H7 (cell line): ENCODE results near the gene CMBL. TPM values are rescaled to one million over a fixed set of nuclear protein-coding genes. Genes with fewer than 3 reads are reported as not detected.
"Not testable (repeated sequence)": the region's sequence is repeated elsewhere in the genome, so short reads cannot be mapped to it uniquely, and the experiment has no call there.

ENCODE experiments used
- DNase-seq: peaks from one replicate; pipeline ENCODE4 v3.0.0; 2012
- H3K27me3 ChIP-seq: 2 replicates; pipeline ENCODE4 v1.6.0; 2011; ENCODE audit warnings: mild to moderate bottlenecking, low read length; ENCODE audit not compliant: control insufficient read depth, insufficient read depth
- H3K36me3 ChIP-seq: replicated peaks from 2 replicates; pipeline ENCODE4 v1.5.1; 2011; ENCODE audit warnings: low read length; ENCODE audit not compliant: control insufficient read depth, insufficient read depth
- H3K4me3 ChIP-seq: 2 replicates; pipeline ENCODE4 v1.5.1; 2011; ENCODE audit warnings: low read depth, mild to moderate bottlenecking, control low read depth, low read length, moderate library complexity; ENCODE audit not compliant: insufficient read depth
- total RNA-seq: library from RNA; depleted of rRNA; stranded (reverse); fragments of >200 nt; shearing (Covaris generic); gene quantifications from 2 replicates; pipeline ENCODE4 v1.2.3, GENCODE V29; 2014

The CMBL gene
- total RNA-seq, 1 experiment from 2014 or later: 5.3 TPM

DNA sequence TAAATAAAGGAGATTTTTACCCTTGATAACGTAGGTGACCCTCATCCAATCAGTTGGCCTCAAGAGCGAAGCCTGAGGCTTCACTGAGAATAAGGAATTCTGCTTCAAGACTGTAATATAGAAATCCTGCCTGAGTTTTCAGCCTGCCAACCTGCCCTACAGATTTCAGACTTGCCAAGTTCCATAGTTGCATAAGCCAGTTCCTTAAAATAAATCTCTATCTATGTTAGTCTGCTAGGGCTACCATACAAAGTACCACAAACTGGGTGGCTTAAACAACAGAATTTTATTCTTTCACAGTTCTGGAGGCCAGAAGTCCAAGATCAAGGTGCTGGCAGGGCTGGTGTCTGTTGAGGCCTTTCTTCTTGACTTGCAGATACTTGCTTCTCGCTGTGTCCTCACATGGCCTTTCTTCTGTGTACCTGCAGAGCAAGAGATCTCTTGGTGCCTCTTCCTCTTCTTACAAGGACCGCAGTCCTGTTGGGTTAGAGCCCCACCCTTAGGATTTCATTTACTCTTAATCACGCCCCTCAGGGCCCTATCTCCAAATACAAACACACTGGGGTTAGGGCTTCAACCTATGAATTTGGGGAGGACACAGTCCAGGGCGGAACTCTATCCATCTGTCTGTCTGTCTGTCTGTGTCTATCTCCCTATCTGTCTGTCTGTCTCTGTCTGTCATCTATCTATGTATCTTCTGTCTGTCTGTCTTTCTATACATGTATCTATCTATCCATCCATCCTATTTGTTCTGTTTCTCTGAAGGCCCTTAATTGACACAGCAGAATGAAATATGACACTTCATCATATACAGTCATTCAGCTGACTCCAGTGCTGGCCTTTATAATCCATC, 17.0 kb upstream of the CMBL start:
- no peak for DNase-seq
- no peak overlapping the region for H3K4me3 ChIP-seq

DNA sequence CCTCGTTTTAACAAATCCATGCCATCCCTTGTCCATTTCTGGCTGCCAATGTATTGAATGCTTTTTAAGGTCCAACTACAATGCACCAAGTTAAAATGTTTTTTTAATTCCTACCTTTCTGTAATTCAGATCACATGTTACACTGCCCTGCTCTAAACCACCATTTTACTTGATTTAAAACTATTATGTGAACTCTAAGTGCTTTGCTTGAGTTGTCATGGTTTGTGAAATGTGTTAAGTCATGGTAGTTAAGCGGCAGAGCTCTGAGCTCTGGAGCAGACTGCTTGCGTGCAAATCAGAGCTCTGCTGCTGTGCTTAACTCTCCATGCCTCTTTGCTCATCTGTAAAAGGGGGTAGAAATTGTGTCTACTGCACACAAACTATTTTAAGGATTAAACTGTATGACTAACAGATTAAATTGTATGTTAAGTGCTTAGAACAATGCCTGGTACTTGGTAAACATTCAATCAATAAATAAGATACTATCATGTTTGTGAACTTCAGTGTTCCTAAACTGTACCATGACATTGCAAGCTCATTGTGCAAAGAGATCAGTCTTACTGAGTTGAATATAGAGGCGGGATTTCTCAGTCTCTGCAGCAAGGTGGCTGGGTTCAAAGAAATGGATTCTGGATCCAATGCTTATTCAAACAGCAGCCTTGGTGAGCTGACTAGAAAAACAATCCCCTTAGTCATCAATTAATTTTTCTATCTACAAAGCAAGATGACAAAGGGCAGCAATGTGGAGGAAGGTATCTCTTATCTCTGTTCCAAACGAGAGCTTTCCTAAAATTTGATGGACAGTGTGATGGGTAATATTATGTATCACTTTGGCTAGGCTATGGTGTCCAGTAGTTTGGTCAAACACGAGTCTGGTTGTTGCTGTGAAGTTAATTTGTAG, 16.1 kb upstream of the CMBL start:
- H3K27me3 ChIP-seq: no peaks in the 10 kb centered on the region
- H3K36me3 ChIP-seq: no peaks in the 10 kb centered on the region
- DNase-seq: no peak
- H3K4me3 ChIP-seq: no peak overlapping the region

More for the DNA sequence above, 17.0 kb upstream of the CMBL start:
- Histone ChIP-seq H3K27me3 (no peaks in the 10 kb centered on the region), H3K36me3 (no peaks in the 10 kb centered on the region)

DNA sequence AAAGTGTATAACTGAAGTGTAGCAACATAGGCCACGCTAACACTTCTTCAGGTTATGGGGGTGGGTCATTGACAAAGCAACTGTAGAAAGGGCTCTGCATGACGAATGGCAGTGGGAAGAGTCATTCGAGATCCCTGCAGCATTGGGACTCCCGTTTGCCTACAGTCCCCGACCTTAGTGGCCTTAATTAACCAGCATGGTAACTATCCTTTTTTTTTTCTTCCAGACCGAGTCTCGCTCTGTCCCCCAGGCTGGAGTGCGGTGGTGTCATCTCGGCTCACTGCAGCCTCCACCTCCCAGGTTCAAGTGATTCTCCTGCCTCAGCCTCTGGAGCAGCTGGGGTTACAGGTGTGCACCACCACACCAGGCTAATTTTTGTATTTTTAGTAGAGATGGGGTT, 14.2 kb upstream of the CMBL start:
- Histone ChIP-seq H3K27me3 (no peaks in the 10 kb centered on the region), H3K4me3 (no peak overlapping the region), H3K36me3 (no peaks in the 10 kb centered on the region)
- DNase-seq: no peak

DNA sequence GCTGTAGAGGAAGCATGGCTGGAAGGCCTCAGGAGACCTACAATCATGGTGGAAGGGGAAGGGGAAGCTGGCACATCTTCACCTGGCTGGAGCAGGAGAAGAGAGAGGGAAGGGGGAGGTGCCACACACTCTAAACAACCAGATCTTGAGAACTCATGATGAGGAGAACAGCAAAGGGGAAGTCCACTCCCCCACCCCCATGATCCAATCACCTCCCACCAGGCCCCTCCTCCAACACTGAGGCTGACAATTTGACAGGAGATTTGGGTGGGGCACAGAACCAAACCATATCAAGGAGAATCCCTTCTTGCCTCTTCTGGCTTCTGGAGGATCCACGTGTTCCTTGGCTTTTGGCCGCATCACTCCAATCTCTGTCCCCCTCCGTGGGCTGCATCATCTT, 13.1 kb upstream of the CMBL start:
- no peaks in the 10 kb centered on the region for H3K27me3 ChIP-seq
- no peak overlapping the region for H3K4me3 ChIP-seq
- no peak for DNase-seq
- H3K36me3 ChIP-seq: no peaks in the 10 kb centered on the region

DNA sequence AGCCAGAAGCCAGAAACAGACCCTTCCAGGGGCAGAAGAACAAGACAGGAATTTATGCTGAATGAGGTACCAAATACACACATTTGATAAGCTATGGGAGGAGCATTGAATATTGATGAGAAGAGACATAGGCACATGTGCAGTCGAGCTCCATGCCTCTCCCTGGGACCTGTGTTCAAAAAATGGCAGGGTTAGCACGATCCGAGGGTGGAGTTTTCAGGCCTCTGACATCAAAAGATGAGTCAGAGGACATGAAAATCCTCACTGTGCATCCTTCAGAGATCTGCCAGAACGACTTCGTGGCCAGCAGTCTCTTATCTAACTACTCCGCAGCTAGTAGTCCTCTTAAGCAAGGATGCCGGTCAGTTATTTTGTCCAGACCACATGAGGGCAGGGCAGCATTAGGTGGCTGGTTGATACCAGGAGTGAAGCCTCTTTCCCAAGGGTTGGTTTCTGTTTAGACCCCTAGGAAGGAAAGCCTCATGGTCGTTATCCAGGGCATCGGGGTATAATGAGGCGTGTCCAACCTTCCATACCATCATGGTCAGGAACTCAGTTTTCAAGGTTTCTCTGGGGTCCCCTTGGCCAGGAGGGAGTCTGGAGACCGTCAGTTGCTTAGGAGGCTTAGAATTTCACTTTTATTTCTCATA, 11.6 kb upstream of the CMBL start:
- H3K36me3 ChIP-seq: no peaks in the 10 kb centered on the region
- no peaks in the 10 kb centered on the region for H3K27me3 ChIP-seq
- DNase-seq: no peak
- H3K4me3 ChIP-seq: no peak overlapping the region

DNA sequence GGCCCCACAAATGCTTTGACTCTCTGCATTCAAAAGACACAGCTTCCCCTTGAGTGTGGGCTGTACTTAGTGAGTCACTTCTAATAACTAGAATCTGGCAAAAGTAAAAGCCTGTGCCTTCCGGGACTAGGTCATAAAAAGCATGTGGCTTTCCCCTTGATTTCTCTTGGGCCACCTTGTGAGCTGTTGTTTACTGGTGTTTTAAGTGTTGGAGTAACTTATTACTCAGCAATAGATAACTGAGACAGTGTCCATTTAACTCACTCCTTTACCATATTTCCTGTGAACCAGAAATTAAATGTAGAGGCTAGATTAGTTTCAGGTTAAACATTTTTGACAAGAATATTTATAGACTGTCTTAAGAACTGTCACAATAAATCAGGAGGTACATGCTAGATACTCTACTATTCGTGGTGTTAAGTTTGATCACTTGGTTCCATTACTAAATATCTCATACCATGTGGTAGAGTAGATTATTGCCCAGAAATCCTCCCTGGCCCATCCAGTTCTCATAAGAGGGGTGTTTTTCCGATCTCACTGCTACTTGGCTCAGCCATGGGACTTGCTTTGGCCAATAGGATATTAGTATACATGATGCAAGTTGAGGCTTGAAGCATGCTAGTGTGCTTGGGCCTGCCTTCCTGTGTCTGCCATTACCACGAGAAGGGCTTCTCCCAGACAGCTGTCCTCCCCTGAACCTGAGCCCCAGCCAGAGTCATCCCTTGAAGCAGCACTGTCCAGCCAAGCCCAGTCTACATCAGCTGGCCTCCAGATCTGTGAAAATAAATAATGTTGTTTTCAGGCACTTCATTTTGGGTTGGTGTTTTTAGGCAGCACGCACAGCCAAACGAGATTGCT, 10.4 kb upstream of the CMBL start:
- H3K36me3 ChIP-seq: no peaks in the 10 kb centered on the region
- no peak for DNase-seq
- H3K27me3 ChIP-seq: no peaks in the 10 kb centered on the region
- H3K4me3 ChIP-seq: no peak overlapping the region

DNA sequence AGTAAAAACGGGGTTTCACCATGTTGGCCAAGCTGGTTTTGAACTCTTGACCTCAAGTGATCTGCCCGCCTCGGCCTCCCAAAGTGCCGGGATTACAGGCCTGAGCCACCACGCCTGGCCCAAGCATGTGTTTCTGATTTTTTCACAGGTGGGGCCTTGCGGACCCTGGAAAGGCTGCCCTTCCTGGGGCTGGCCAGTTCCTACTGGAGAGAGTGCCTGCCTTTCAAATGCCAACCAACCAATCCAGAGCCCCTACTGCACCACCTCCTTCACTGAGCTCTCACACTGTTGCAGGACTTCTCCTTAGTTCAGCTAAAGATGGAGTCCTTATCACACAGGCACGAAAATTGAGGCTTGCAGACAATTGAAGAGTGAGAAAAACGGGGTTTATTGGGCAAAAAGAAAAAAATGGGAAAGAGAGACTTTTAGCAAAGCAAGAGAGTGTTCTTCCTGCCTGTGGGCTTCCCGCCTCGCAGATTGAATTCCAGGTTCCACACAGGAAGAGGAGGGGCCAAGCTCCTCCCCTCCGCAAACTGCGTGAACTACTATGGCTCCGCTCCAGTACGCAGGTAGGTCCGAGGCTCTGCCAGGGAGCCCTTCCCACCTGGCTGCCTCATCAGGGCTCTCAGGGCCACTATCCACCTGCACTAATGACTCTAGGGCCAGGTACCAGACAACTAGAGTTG, 8.3 kb upstream of the CMBL start:
- DNase-seq: peak; percentile 42
- H3K4me3 ChIP-seq: no peak overlapping the region
- H3K36me3 ChIP-seq: no peaks in the 10 kb centered on the region
- no peaks in the 10 kb centered on the region for H3K27me3 ChIP-seq

DNA sequence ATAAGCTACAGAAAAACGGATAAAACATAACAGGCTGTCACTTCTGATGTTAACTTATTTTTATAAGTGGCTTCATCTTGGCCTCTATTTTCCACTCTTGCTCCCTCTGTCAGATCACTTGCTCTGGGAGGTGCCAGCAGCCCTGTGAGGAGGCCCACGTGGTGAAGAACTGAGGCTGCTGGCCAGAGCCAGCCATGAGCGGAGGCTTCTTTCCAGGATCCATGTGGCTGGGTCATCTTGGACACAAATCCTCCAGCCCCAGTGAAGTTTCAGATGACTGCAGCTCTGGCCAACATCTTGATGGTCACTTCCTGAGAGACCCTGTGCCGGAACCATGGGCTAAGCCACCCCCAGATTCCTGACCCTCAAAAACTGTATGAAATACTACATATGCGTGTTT, 7.5 kb upstream of the CMBL start:
- no peaks in the 10 kb centered on the region for H3K36me3 ChIP-seq
- H3K4me3 ChIP-seq: no peak overlapping the region
- DNase-seq: no peak
- H3K27me3 ChIP-seq: no peaks in the 10 kb centered on the region

DNA sequence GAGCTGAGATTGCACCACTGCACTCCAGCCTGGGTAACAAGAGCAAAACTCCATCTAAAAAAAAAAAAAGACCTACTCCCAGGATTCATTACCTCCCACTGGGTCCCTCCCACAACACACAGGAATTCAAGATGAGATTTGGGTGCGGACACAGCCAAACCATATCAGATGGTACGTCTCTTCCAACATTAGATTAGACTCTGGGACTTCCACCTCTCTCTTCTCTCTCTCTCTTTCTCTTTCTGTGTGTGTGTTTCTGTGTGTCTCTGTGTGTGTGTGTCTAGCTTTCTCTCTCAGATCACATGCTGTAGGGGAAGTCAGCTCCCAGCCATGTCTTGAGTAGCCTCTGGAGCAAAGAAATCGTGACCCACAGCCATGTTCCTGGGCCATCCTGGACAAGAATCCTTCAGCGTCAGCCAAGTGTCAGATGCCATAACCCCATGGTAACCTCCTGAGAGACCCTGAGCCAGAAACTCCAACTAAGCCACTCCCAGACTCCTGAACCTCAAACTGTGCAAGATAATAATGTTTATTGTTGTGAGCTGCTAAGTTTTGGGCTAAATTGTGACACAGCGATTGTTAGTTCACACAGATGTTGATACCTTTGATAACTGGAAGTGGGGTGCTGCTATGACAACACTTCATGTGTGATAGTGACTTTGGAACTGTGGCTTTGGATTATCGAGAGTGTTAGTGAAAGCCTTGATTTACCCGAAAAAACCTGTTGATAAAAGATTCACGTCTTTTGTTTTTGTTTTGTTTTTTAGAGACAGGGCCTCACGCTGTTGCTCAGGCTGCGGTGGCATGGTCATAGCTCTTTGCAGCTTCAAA, 4.1 kb upstream of the CMBL start:
- H3K27me3 ChIP-seq: peaks cover 1% of the 10 kb centered on the region; the same call in 1 of the 2 replicates
- no peak overlapping the region for H3K4me3 ChIP-seq
- DNase-seq: no peak
- no peaks in the 10 kb centered on the region for H3K36me3 ChIP-seq

DNA sequence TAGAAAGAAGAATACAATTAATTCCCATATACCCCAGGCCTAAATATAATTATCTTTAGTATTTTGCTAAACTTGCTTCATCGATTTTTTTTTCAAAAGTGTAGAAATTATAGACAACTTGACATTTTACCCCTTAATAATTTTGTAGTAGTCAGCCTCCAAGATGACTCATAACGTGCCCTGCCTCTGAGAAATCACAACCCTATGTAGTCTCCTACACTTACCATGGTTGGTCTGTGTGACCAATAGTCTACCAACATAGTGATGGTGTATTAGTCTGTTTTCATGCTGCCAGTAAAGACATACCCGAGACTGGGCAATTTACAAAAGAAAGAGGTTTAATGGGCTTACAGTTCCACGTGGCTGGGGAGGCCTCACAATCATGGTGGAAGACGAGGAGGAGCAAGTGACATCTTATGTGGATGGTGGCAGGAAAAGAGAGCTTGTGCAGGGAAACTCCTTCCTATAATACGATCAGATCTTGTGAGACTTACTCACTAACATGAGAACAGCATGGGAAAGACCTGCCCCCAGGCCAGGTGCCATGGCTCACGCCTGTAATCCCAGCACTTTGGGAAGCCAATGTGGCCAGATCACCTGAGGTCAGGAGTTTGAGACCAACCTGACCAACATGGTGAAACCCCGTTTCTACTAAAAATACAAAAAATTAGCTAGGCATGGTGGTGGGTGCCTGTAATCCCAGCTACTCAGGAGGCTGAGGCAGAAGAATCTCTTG, 3.3 kb upstream of the CMBL start:
- DNase-seq, H3K4me3 ChIP-seq, H3K36me3 ChIP-seq, H3K27me3 ChIP-seq: not testable (repeated sequence)

DNA sequence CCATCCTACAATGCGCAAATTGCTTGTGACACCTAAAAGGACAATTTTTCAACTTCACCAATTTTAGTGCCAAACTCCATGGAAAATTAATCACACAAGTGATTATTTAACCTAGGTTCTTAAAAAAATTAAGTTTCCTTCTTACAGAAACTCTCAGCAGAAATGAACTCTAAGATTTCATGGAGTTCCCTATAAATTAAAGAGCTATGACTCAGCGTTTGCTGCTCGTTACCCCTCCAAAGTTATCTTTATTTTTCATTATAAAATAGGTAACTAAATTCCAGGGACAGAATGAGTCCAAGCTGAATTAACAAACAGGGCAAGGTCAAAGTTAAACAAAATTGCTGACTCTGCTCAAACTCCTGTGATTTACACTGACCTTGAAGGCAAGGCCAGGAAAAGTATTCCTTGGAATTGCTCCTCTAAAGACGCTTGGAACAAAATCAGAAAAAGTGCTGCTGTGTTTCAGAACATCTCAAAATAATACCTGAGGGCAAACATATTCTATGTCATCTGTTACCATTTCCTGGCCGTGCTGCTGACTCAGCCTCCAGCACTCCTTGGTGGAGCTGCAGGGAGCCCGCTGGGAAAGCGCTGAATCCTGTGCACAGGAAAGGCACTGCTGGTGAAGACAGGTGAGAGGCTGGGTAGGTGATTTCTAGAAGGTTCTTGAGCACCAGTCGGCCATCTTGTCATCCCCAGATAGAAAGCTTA, 2.5 kb upstream of the CMBL start:
- peaks cover 1% of the 10 kb centered on the region; the same call in 1 of the 2 replicates for H3K27me3 ChIP-seq
- DNase-seq: no peak
- no peak overlapping the region for H3K4me3 ChIP-seq
- no peaks in the 10 kb centered on the region for H3K36me3 ChIP-seq

DNA sequence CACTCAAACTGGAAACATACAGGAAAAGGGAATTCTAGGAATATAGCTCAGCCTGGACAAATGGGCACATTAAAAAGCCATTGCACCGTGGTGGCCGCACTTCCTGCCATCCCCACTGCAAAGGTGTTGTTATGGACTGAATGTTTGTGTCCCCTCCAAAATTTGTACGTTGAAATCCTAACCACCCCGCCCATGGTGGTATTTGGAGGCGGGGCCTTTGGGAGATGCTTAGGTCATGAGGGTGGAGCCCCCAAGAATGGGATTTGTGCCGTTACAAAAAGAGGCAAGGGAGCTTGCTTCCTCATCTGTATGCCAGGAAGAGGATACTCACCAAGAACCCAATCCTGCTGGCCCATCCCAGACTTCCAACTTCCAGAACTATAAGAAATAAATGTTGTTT, 1.1 kb upstream of the CMBL start:
- Histone ChIP-seq H3K27me3 (peaks cover 1% of the 10 kb centered on the region; the same call in 1 of the 2 replicates), H3K4me3 (no peak overlapping the region), H3K36me3 (no peaks in the 10 kb centered on the region)
- no peak for DNase-seq
